K562 (cell line): ENCODE results near the gene NECAB3. TPM values are rescaled to one million over a fixed set of nuclear protein-coding genes. Genes with fewer than 3 reads are reported as not detected.
A peak's percentile ranks its signal among the peaks of the same experiment; 100 is the strongest.

Experiments used
- ATAC-seq: fragments of 200-7000 bp; cut with Tn5 transposase; 3 replicates; pipeline ENCODE4 v1.9.1; 2020; ENCODE audit warnings: moderate library complexity
- BruUV-seq: library from RNA; stranded (reverse); fragments of 400-500 nt; replicated peaks from 2 replicates; lab custom pipeline; 2021; lab: Mats Ljungman, UMichigan
- CTCF ChIA-PET: fragments of 300-600 bp; formaldehyde crosslinking; extraction: SDS; loops from one replicate; lab custom pipeline; 2021; ENCODE audit warnings: low intra/inter-chr PET ratio; lab: Yijun Ruan, JAX
- POLR2A ChIA-PET: fragments of 300-600, 350-650 bp; sonication (Branson Sonifier 250); formaldehyde crosslinking; extraction: SDS; loops from one replicate; lab custom pipeline; 2021; ENCODE audit warnings: antibody characterized with exemption, inconsistent platforms; lab: Yijun Ruan, JAX
- DNase-seq, 4 experiments: peaks; one replicate each; pipeline versions ENCODE4 v3.0.0 to v3.0.0-alpha.2; 2011 to 2018; ENCODE audit warnings: low spot score in 3 of 4, mixed read lengths in 3 of 4; ENCODE audit errors: extremely low read depth in 1 of 4
- FAIRE-seq: peaks from 2 replicates; lab custom pipeline; 2011; peaks lifted over from hg19 to GRCh38; lab: Jason Lieb, UNC
- H2AFZ ChIP-seq: 2 replicates; pipeline ENCODE4 v1.6.0; 2011; ENCODE audit warnings: low read depth, low read length, control low read depth, inconsistent platforms
- H3K27ac ChIP-seq: fragments of 200-600 bp; 3 replicates; pipeline ENCODE4 v1.8.0; 2011; ENCODE audit warnings: low read depth, mild to moderate bottlenecking, control low read depth, inconsistent platforms, low read length, moderate library complexity, mixed read lengths; ENCODE audit errors: extremely low read depth
- H3K27me3 ChIP-seq, 2 experiments: fragments of 300-600 bp in 1 of 2; 2 replicates in 1 of 2; 3 replicates in 1 of 2; pipeline versions ENCODE4 v1.6.0 to v1.8.0; 2011; ENCODE audit warnings: inconsistent platforms in 2 of 2, low read length in 2 of 2, mild to moderate bottlenecking in 1 of 2, mixed read lengths in 1 of 2, moderate library complexity in 1 of 2; ENCODE audit not compliant: control insufficient read depth in 2 of 2, insufficient read depth in 2 of 2
- H3K36me3 ChIP-seq: fragments of 300-600 bp; 3 replicates; pipeline ENCODE4 v1.8.0; 2011; ENCODE audit warnings: mild to moderate bottlenecking, low read length, inconsistent platforms; ENCODE audit not compliant: control insufficient read depth, insufficient read depth
- H3K4me1 ChIP-seq, 2 experiments: fragments of 200-600 bp in 1 of 2; replicated peaks in 1 of 2; 2 replicates in 1 of 2; 3 replicates in 1 of 2; pipeline versions ENCODE4 v1.5.1 to v1.8.0; 2011; ENCODE audit warnings: inconsistent platforms in 2 of 2, low read length in 2 of 2, mild to moderate bottlenecking in 1 of 2, mixed read lengths in 1 of 2, moderate library complexity in 1 of 2; ENCODE audit not compliant: control insufficient read depth in 2 of 2, insufficient read depth in 2 of 2
- H3K4me2 ChIP-seq: 2 replicates; pipeline ENCODE4 v1.6.1; 2011; ENCODE audit warnings: low read length, control low read depth, inconsistent platforms, mixed read lengths; ENCODE audit not compliant: insufficient read depth
- H3K4me3 ChIP-seq: fragments of 200-600 bp; sonication (generic), shearing (Covaris generic); 2 replicates; pipeline ENCODE4 v1.5.1; 2016; ENCODE audit warnings: control low read depth, inconsistent platforms
- H3K79me2 ChIP-seq: fragments of 200-600 bp; 3 replicates; pipeline ENCODE4 v1.8.0; 2011; ENCODE audit warnings: low read length, inconsistent platforms; ENCODE audit not compliant: control insufficient read depth, insufficient read depth
- H3K9ac ChIP-seq, 2 experiments: 2 replicates each; pipeline versions ENCODE4 v1.6.0 to v1.6.1; 2011; ENCODE audit warnings: low read depth in 2 of 2, low read length in 2 of 2, control low read depth in 1 of 2, inconsistent platforms in 1 of 2, mild to moderate bottlenecking in 1 of 2, mixed read lengths in 1 of 2; ENCODE audit not compliant: insufficient read depth in 1 of 2
- H3K9me1 ChIP-seq: one replicate; pipeline ENCODE4 v1.6.0; 2011; ENCODE audit warnings: inconsistent platforms, mild to moderate bottlenecking, low read length, moderate library complexity; ENCODE audit not compliant: control insufficient read depth, insufficient read depth
- H3K9me3 ChIP-seq: replicated peaks from 2 replicates; pipeline ENCODE4 v1.5.1; 2011; ENCODE audit warnings: low read depth, low read length, inconsistent platforms; ENCODE audit not compliant: control insufficient read depth, insufficient read depth
- H4K20me1 ChIP-seq: replicated peaks from 2 replicates; pipeline ENCODE4 v1.6.1; 2011; ENCODE audit warnings: low read length, inconsistent platforms, mixed read lengths; ENCODE audit not compliant: control insufficient read depth, insufficient read depth
- BMI1 ChIP-seq: fragments of 150-350 bp; IDR thresholded peaks from 2 replicates; pipeline ENCODE4 v1.6.1; 2014; ENCODE audit warnings: low read length
- HDAC2 ChIP-seq: fragments of 450-650 bp; IDR thresholded peaks from 2 replicates; pipeline ENCODE4 v1.6.1; 2016; ENCODE audit warnings: mild to moderate bottlenecking
- HDAC8 ChIP-seq: fragments of 450-650 bp; IDR thresholded peaks from 2 replicates; pipeline ENCODE4 v1.6.1; 2016; ENCODE audit warnings: mild to moderate bottlenecking, missing genetic modification characterization, moderate library complexity, missing compliant biosample characterization
- MAFK ChIP-seq: IDR thresholded peaks from 2 replicates; pipeline ENCODE4 v1.6.1; 2011; ENCODE audit warnings: low read length, improper control_type of control experiment
- PCBP2 ChIP-seq: fragments of 200-400 bp; formaldehyde crosslinking; IDR thresholded peaks from 2 replicates; pipeline ENCODE4 v1.6.1; 2018; ENCODE audit warnings: low read length, low read depth, mild to moderate bottlenecking, moderate library complexity; ENCODE audit not compliant: poor library complexity, severe bottlenecking
- RBM17 ChIP-seq: fragments of 200-400 bp; formaldehyde crosslinking; IDR thresholded peaks from 2 replicates; pipeline ENCODE4 v1.6.1; 2017; ENCODE audit warnings: low read depth, mild to moderate bottlenecking, low read length, borderline replicate concordance
- RBM25 ChIP-seq: fragments of 200-400 bp; formaldehyde crosslinking; IDR thresholded peaks from 2 replicates; pipeline ENCODE4 v1.6.1; 2018; ENCODE audit warnings: low read length, low read depth, moderate library complexity; ENCODE audit not compliant: severe bottlenecking
- SMARCA5 ChIP-seq: fragments of 450-650 bp; IDR thresholded peaks from 2 replicates; pipeline ENCODE4 v1.6.1; 2016
- SP2 ChIP-seq: IDR thresholded peaks from 2 replicates; pipeline ENCODE4 v1.6.1; 2011; ENCODE audit warnings: mild to moderate bottlenecking, low read depth, low read length, moderate library complexity; ENCODE audit not compliant: poor library complexity, severe bottlenecking; ENCODE audit errors: extremely low read depth
- ZBTB12 ChIP-seq: fragments of 250-450 bp; sonication (Bioruptor Pico); IDR thresholded peaks from 2 replicates; pipeline ENCODE4 v1.4.0; 2020
- ZNF41 ChIP-seq: fragments of 250-450 bp; sonication (Bioruptor Pico); conservative IDR thresholded peaks from 2 replicates; pipeline ENCODE4 v1.4.0; 2020; ENCODE audit warnings: mild to moderate bottlenecking
- WGBS: fragments of 100-300 bp; shearing (Covaris generic); methylation state at CpG from one replicate; pipeline ENCODE4 v1.1.6; 2016; ENCODE audit warnings: low coverage, mixed read lengths; ENCODE audit not compliant: insufficient coverage; ENCODE audit errors: missing lambda C conversion rate; 5-methylcytosine and 5-hydroxymethylcytosine counted together
- in situ Hi-C: fragments of 300-500 bp; cut with MboI; formaldehyde crosslinking; loops from 4 replicates; pipeline ENCODE4 v1.15.0; 2018; ENCODE audit warnings: inconsistent platforms, mixed read lengths
- intact Hi-C: fragments of 100-400 bp; cut with micrococcal nuclease; formaldehyde crosslinking; loops from 2 replicates; pipeline ENCODE4 v1.14.2; 2022
- polyA plus RNA-seq, 8 experiments: library from polyadenylated mRNA; depleted of rRNA in 4 of 8; stranded (reverse) in 5 of 8; unstranded in 3 of 8; fragments of >200 nt; fragmentation: Nextera tagmentation in 2 of 8; fragmentation: Illumina TruSeq in 1 of 8; extraction: Ambion mirVana in 2 of 8; extraction: Trizol in 1 of 8; gene quantifications; 2 replicates each; pipeline versions ENCODE4 v1.2.1 to v1.2.3, GENCODE V29; 2011 to 2014; ENCODE audit warnings: inconsistent platforms in 1 of 8, missing spikeins in 1 of 8
- total RNA-seq, 7 experiments: library from RNA; depleted of rRNA in 6 of 7; stranded (reverse); fragments of >200 nt in 6 of 7; fragmentation: Illumina TruSeq in 2 of 7; extraction: Trizol in 2 of 7; gene quantifications; 2 replicates each; pipeline versions ENCODE4 v1.2.1 to v1.2.3, GENCODE V29; 2011 to 2021; ENCODE audit warnings: low replicate concordance in 1 of 7
- TF ChIP-seq, protein P1 (sequence below): sonication (generic); formaldehyde crosslinking; IDR thresholded peaks from 2 replicates; pipeline ENCODE4 v1.8.0; 2022; ENCODE audit warnings: mild to moderate bottlenecking, low read depth, missing genetic modification reagents

The NECAB3 gene
- total and polyA plus RNA-seq, 9 of the 15 experiments (the other 6 are each of a cell fraction or from before 2014, with no cell fraction given): 0.94 to 63.3 (median 31.5) TPM

DNA sequence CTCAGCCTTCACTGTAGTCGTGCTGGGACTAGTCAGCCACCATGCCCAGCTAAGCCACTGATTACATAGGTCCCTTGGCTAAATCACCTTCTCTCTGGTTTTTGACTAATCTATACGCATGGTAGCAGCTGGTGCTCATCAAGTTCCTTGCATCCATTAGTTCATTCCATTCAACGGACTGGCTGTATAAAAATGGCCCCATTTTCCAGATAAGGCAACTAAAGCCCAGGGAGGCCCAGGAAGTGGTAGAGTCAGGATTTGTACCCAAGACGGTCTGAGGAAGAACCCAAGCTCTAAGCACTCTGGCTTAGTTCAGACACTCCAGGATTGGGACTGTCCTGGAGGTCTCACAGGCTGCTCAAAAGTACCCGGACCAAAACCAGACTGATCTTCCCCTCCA lies 7.1 kb upstream of the NECAB3 start:
- FAIRE-seq: no peak
- no peak for ATAC-seq
- Histone ChIP-seq H3K27me3 (no peaks in the 10 kb centered on the region), H3K9me1 (no peaks in the 10 kb centered on the region), H3K9ac (peak overlapping the region in 1 of 2 experiments; percentile 29; a peak in 1 of 4 replicates), H3K4me1 (peaks cover 9 to 46% of the 10 kb centered on the region in 2 experiments), H2AFZ (no peak overlapping the region), H3K4me2 (no peak overlapping the region), H3K9me3 (no peaks in the 10 kb centered on the region), H3K36me3 (peaks cover 52% of the 10 kb centered on the region; the same call in 2 of the 3 replicates), H3K27ac (no peak overlapping the region), H3K79me2 (peaks cover 35% of the 10 kb centered on the region), H4K20me1 (peaks cover 28% of the 10 kb centered on the region; the same call in 1 of the 2 replicates), H3K4me3 (no peak overlapping the region)
- BruUV-seq: no TSS peak
- 70% methylated on average over 5 of the region's 5 CpGs for WGBS
- TF ChIP-seq RBM25 (peak; percentile 59), SP2 (no peak)
- DNase-seq: no peak
- CTCF ChIA-PET: no interaction called here
- in situ Hi-C loops: no loop called here
- POLR2A ChIA-PET: interaction anchor here (0.6 to 2.2 kb wide), 6 partner anchors 8 to 1033 kb away, joined by 3 to 11 read pairs (median 6); partner anchors contain the start of genes ACTL10 and ZNF341
- intact Hi-C loops: no loop called here

DNA sequence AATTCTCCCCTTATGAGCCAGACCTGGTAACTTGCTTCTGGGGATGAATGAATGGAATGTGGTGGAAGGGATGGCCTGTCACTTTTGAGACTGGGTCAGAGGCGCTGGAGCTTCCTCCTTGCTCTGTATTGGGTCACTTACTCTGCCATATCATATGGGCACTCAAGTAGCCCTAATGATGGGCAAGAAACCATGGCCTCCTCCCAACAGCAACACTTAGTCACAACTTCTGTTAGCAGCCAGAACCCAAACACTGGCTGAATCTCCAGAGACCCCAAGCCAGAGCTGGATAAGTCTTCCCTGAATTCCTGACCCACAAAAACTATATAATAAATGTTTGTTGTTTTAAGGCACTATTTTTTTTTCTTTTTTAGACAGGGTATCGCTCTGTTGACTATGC lies 6.5 kb upstream of the NECAB3 start:
- no peak overlapping the region for H2AFZ ChIP-seq
- H3K27me3 ChIP-seq: no peaks in the 10 kb centered on the region
- no peak for ATAC-seq
- no peak overlapping the region for H3K4me3 ChIP-seq
- no peak for FAIRE-seq
- peaks cover 35% of the 10 kb centered on the region for H3K79me2 ChIP-seq
- H3K27ac ChIP-seq: no peak overlapping the region
- intact Hi-C loops (no loop called here), in situ Hi-C loops (no loop called here)
- H3K9ac ChIP-seq: no peak overlapping the region
- H3K4me1 ChIP-seq: peaks cover 9 to 45% of the 10 kb centered on the region in 2 experiments
- H4K20me1 ChIP-seq: peaks cover 28% of the 10 kb centered on the region; the same call in 1 of the 2 replicates
- TF ChIP-seq HDAC8 (tag) (no peak), RBM17 (no peak), BMI1 (no peak), MAFK (no peak), SMARCA5 (no peak), PCBP2 (no peak), ZBTB12 (CRISPR knock-in tag) (no peak), HDAC2 (no peak), ZNF41 (CRISPR knock-in tag) (no peak)
- TF ChIP-seq, protein P1, sequence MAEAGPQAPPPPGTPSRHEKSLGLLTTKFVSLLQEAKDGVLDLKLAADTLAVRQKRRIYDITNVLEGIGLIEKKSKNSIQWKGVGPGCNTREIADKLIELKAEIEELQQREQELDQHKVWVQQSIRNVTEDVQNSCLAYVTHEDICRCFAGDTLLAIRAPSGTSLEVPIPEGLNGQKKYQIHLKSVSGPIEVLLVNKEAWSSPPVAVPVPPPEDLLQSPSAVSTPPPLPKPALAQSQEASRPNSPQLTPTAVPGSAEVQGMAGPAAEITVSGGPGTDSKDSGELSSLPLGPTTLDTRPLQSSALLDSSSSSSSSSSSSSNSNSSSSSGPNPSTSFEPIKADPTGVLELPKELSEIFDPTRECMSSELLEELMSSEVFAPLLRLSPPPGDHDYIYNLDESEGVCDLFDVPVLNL (CRISPR knock-in tag): no peak
- POLR2A ChIA-PET: interaction anchor here (0.7 to 2.2 kb wide), 7 partner anchors 8 to 525 kb away, joined by 3 to 11 read pairs (median 5); partner anchors contain the start of genes ACTL10 and ZNF341
- no TSS peak for BruUV-seq
- H3K36me3 ChIP-seq: peaks cover 57% of the 10 kb centered on the region; the same call in 2 of the 3 replicates
- no peaks in the 10 kb centered on the region for H3K9me3 ChIP-seq
- H3K4me2 ChIP-seq: no peak overlapping the region
- CTCF ChIA-PET: no interaction called here
- WGBS: 82% methylated on average over 2 of the region's 2 CpGs
- no peaks in the 10 kb centered on the region for H3K9me1 ChIP-seq
- no peak for DNase-seq
